GM19438 (cell line): ENCODE results near the gene TM7SF3.
A peak's percentile ranks its signal among the peaks of the same experiment; 100 is the strongest.
"Not testable (repeated sequence)": the region's sequence is repeated elsewhere in the genome, so short reads cannot be mapped to it uniquely, and the experiment has no call there.

ENCODE experiments used
- ATAC-seq: cut with Tn5 transposase; IDR thresholded peaks from one replicate; pipeline ENCODE4 v1.9.1; 2021; ENCODE audit warnings: low read depth; ENCODE audit not compliant: unreplicated experiment

The TM7SF3 gene, protein sequence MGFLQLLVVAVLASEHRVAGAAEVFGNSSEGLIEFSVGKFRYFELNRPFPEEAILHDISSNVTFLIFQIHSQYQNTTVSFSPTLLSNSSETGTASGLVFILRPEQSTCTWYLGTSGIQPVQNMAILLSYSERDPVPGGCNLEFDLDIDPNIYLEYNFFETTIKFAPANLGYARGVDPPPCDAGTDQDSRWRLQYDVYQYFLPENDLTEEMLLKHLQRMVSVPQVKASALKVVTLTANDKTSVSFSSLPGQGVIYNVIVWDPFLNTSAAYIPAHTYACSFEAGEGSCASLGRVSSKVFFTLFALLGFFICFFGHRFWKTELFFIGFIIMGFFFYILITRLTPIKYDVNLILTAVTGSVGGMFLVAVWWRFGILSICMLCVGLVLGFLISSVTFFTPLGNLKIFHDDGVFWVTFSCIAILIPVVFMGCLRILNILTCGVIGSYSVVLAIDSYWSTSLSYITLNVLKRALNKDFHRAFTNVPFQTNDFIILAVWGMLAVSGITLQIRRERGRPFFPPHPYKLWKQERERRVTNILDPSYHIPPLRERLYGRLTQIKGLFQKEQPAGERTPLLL

DNA sequence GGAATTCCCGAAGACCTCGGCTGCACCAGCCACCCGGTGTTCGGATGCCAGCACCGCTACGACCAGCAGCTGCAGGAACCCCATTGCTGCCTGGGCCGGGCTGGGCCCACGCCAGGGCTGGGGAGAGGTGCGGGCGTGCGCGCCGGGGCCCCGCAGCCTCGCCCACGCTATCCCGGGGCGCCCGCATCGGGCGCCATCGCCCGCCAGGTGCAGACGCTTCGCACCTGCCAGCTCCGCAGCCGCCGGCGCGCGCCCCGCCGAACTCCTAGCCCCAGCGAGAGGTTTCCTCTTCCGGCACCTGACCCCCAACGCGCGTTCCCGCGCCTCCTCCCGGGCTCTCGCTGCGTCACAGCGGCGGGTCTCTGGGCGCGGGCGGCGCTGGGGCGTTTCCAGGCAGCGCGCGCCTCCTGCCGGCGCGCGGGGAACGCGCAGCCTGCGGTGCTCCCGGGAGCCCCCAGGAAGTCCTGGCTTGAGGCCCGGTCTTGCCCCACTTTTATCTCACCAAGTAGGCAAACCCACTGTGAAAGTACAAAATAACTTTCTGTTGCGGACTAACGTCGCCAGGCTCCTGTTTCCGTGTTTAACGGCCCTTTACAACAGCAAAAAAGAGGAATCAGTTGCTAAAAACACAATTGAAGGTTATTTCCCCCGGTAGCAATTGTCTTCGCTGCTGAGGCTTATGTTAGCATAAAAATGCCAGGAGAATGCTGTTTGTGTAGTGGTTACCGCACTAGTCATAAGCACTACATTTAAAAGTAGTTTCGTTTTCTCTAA, at the start of gene TM7SF3:
Gene TM7SF3 (minus strand): TSS at position 300 of the 774 bp plus-strand sequence. CDS start 216 bp downstream, at position 84.
- ATAC-seq, result peak; percentile 77

DNA sequence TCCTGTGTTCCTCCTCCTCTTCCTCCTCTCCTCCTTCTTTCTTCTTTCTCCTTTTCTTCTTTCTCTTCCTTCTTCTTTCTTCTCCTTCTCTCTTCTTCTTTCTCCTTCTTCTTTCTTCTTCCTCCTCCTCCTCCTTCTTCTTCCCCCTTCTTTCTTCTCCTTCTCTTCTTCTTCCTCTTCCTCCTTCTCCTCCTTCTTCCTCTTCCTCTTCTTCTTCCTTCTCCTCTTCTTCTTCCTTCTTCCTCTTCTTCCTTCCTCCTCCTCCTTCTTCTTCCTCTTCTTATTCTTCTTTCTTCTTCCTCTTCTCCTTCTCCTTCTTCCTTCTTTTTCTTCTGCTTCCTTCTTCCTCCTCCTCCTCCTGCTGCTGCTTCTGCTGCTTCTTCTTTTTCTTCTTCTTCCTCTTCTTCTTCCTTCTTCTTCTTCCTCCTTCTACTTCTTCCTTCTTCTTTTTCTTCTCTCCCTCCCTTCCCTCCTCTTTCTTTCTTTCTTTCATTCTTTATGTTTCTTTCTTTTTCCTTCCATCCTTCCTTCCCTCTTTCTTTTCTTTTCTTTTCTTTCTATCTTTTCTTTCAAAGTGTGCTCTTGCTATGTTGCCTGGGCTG, 49.2 kb upstream of the TM7SF3 start:
- no peak for ATAC-seq

DNA sequence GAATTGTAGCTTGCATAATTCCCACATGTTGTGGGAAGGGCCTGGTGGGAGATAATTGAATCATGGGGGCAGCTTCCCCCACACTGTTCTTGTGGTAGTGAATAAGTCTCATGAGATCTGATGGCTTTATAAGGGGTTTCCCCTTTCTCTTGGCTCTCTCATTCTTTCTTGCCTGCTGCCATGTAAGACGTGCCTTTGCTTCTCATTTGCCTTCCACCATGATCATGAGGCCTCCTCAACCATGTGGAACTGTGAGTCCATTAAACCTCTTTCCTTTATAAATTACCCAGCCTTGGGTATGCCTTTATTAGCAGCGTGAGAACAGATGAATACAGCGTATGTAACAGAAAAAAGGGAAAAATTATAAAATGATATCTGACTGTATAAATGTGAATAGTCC, 47.1 kb upstream of the TM7SF3 start:
- no peak for ATAC-seq

DNA sequence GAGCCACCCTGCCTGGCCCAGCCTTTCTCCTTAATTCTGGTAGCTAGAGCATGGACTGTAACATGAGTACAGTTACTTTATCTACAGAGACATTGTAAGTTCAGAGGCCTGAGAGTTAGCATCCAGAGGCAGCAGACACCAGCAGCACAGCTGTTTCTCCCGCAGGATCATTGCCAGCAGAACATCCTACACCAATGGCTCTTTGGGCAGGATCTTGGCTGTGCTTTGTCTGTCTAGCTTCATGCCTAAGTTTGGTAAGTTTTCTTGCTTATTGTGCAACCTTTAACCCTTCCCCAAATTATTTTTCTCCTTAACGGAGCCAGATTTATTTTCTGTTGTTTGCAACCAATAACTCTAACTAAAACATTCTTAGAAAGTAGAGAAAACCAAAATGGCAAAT, 46.6 kb upstream of the TM7SF3 start:
- ATAC-seq, result no peak

DNA sequence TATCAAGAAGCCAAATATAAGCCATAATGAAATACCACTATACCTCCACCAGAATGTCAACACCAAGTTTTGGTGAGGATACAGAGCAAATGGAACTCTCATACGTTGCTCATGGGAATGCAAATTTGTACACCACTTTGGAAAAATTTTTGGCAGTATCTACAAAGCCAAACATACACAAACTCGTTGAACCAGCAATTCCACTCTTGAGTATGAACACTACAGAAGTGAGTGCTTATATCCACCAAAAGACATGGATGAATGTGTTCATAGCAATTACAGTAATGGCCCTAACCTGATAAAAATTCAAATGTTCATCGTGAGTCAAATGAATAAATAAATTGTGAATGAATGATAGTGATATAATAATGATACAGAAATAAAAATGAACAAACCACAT, 43.4 kb upstream of the TM7SF3 start:
- ATAC-seq, result no peak

DNA sequence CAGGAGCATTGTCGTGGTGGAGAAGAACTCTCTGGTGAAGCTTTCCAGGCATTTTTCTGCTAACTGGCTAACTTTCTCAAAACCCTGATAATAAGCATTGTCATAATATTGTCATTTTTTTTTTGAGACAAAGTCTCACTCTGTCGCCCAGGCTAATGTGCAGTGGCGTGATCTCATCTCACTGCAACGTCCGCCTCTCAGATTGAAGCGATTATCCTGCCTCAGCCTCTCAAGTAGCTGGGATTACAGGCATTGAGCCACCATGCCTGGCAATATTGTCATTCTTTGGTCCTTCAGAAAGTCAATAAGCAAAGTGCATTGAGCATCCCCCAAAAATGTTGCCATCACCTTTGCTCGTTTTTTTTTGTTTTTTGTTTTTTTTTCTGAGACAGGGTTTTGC, 41.8 kb upstream of the TM7SF3 start:
- no peak for ATAC-seq

DNA sequence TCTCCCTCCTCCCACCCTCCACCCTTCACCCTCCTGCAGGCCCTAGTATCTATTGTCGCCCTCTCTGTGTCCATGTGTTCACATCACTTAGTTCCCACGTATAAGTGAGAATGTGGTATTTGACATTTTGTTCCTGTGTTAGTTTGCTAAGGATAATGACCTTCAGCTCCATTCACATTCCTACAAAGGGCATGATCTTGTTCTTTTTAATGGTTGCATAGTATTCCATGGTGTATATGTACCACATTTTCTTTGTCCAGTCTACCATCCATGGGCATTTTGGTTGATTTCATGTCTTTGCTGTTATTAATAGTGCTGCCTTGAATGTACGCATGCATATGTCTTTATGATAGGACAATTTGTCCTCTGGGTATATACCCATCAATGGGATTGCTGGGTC, 38.6 kb upstream of the TM7SF3 start:
- ATAC-seq, result no peak

DNA sequence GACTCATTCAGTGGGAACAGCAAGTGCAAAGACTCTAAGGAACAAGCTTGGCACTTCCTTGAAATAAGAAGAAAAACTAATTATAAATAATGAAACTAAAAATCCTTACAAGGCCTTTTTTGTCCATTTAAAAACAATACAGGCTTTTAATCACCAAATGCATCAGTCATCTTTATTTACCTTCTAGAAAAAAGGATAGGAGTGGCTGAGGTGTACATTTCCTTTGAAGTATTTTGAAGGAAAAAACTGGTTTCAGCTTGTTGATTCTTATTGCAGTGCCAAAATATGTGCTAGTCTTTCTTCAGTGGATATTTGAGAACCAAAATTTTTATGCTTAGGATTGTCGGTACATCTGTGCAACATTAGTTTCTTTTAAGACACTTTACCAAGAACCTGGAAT, 38.0 kb upstream of the TM7SF3 start:
- ATAC-seq, result no peak

DNA sequence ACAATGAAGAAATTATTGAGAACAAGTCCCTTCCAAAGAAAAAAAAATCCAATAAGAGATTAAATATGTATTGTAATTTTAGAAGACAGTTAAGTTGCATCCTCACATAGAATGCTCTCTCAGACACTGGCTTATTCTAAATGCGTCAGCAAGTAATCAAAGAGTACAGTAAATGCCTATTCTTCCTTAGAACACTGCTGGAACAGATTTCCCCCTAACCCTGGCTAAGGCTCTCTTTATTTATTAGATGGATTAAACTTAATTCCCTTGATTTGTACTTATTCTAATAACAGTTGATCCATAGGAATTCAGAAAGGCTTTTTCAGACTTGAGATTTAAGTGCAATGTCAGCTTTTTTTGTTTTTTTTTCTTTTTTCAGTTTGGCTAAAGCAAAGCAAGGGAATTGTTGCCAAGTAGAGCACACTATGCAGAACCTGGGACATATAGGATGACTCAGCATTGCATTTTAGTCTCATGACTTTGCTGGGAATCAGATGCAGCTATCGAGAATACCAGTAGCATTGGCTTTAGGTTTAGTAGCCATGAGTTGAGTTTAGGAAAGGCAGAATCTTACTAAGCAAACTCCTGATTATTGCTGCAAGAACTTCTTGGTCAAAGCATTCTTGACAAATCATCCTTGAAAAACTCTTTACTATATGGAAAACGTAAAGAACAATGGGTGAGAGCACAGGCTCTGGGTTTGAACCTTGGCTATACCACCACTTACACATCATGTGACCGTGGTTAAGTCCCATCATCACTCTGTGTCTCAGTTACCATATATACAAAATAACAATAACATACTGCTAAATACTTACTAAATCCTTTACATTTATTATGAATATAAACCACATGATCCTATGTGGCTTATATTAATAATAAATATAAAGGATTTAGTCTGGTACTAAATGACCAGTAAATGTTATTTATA, 34.9 kb upstream of the TM7SF3 start:
- ATAC-seq, result no peak

DNA sequence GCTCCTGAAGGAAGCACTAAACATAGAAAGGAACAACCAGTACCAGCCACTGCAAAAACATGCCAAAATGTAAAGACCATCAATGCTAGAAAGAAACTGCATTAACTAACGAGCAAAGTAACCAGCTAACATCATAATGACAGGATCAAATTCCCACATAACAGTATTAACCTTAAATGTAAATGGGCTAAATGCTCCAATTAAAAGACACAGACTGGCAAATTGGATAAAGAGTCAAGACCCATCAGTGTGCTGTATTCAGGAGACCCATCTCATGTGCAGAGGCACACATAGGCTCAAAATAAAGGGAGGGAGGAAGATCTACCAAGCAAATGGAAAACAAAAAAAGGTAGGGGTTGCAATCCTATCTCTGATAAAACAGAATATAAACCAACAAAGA, 27.8 kb upstream of the TM7SF3 start:
- ATAC-seq, result not testable (repeated sequence)

DNA sequence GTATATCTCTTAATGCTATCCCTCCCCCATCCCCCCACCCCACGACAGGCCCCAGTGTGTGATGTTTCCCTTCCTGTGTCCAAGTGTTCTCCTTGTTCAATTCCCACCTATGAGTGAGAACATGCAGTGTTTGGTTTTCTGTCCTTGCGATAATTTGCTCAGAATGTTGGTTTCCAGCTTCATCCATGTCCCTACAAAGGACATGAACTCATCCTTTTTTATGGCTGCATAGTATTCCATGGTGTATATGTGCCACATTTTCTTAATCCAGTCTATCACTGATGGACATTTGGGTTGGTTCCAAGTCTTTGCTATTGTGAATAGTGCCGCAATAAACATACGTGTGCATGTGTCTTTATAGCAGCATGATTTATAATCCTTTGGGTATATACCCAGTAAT, 26.5 kb upstream of the TM7SF3 start:
- ATAC-seq, result not testable (repeated sequence)

DNA sequence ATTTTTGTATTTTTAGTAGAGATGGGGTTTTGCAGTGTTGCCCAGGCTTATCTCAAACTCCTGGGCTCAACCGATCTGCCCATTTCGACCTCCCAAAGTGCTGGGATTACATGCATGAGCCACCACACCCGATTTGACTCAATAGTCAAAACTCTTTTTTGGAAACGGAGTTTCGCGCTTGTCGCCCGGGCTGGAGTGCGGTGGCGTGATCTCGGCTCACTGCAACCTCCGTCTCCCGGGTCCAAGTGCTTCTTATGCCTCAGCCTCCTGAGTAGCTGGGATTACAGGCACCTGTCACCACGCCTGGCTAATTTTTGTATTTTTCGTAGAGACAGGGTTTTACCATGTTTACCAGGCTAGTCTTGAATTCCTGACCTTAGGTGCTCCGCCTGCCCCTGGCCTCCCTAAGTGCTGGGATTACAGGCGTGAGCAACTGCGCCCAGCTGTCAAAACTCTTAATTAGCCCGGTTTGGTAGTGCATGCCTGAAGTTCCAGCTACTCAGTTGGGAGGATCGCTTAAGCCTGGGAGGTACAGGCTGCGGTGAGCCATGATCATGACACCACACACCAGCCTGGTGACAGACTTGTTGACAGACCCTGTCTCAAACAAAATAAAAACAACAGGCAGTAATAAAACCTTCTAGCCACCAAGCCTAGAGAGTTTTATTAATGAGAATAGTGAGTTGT, 20.6 kb upstream of the TM7SF3 start:
- ATAC-seq, result no peak

DNA sequence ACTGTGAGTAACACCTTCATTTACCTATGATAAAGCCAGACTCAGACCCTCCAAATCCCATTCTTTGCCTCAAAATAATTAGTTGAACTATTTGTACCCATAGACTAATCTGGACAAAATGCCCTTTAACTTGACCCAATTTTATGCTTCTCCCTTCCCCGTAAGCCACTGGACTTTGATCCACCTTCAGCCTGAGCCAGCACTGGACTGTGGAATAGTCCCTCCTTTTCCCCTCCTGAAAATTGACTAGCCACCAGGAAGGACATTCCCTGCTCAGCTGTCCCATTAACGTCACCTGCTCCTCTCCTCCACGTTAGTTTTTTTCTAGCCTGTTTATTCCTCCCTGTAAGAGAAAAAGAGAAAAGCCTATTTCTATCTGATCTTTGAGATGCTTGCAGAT, 18.5 kb upstream of the TM7SF3 start:
- no peak for ATAC-seq

DNA sequence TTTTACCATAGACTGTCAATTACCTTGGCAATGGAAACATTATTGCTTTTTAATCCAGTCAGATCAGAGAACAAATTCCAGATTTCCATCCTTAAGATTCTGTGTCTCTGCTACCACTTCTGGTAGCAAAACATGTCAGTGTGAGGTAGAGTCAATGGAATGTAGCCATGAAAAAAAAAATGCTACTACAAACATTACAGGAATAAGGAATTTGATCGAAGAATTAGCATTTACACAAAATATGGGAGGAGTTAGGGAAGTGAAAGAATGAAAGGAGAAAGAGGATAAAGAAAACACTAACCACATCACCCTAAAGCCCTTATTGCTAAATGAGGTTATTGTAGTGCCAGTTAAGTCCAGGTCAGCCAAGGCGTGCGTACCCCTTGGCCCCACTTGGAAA, 17.3 kb upstream of the TM7SF3 start:
- ATAC-seq, result no peak

DNA sequence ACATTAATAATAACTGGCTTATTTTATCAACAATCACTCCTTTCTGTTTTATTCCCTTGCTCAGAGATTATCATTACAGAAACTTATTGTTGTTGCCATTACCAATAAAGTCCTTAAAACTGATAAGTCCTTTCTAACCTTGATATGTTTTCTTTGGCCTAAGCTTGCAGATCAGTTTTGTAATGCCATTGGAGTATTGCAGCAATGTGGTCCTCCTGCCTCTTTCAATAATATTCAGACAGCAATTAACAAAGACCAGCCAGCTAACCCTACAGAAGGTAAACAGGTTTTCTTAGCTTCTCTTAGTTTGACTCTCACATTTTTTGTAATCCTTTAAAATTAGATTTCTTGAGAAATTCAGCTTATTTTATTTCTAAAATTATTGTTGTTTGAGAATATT, 12.1 kb upstream of the TM7SF3 start:
- ATAC-seq, result no peak

DNA sequence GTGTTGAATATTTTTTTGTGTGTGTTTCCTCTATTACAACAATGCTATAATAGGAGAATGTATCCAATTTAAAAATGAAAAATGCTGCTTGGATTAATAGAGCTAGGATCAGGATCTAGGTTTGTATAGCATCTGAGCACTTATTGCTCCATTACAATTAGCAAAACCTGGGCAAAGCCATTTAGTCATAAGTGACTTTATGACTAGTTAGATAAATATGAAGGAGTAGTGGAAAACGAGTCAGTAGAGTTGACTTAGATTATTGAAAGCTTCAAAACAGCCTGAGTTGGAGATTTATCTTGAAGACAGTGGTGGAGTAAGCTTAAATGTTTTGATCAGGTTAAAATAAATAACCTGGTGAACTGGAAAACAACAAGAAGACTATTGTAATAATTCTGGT, 10.9 kb upstream of the TM7SF3 start:
- no peak for ATAC-seq

DNA sequence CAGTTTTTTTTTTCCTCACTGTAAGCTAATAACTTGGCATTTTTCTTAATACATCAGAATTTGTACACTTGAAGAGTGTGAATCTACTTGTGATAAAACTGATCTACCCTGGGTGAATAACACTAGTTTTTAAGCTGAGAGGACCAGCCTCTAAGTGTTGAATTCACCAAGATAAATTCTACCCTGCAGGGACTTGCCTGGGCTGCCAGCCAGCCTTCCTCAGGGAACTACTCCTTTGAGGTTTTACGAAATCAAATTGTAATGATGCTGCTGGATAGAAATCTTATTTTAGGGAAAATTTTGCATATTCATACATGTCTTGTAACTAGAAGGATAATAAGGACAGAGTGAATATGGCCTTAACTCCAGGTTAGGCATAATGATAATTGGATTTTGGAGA, 10.1 kb upstream of the TM7SF3 start:
- no peak for ATAC-seq

DNA sequence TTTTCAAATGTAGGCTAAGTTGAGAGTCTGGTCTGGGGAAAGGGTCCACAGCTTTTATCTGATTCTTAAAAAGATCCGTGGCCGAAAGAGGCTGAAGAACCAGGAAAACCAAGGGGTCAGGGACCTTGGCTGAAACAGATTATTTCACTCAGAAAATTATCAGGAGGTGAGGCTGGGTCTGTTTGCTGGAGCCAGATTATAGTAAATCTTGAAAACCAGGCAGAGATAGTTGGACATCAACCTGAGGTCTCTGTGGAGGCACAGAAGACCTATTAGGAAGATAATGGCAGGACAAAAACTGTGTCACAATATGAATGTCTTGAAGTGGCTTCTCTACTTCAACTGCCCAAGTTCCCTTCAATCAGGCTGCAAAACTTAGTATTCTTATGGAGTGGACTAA, 6.6 kb upstream of the TM7SF3 start:
- no peak for ATAC-seq

DNA sequence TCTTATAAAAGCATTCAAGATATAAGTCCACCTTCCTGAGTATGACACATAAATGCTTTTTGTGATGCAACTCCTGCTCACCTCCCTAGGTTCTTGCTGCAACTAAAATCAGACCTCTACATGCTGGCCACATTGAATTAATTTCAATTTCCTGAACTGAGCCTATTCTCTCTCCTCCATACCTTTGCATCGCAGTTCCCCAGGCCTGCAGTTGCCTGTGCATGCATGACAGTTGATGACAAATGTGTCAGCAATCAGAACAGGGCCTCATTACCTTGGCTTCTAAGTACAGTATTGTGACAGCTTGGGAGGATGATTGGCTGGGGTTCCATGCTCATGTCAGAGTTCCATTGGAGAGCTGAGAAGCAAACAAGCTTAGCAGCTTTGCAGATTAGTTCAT, 3.9 kb upstream of the TM7SF3 start:
- no peak for ATAC-seq
